Activated naive CD4-positive, alpha-beta T cell treated with anti-CD3 and anti-CD28 coated beads, Interleukin-2, amount 50 U/mL, for 16 hours (primary cell): ENCODE results near the gene LOX.

ENCODE experiments used
- DNase-seq: peaks from one replicate; pipeline ENCODE4 v3.0.0-alpha.2; 2020

Gene LOX

GRCh38 chr5:122078116-122079110 lies at the start of gene LOX:
Gene LOX, minus strand, starts transcription at chr5:122078259. Its CDS starts 274 bp downstream, at chr5:122077985.
- no peak for DNase-seq

- no peak for DNase-seq
Observed at GRCh38 chr5:122126756-122127321, 48.8 kb upstream of the LOX start.

- no peak for DNase-seq
Observed at GRCh38 chr5:122126177-122126755, 48.2 kb upstream of the LOX start.

- DNase-seq = no peak
Observed at GRCh38 chr5:122124766-122125165, 46.7 kb upstream of the LOX start.

- DNase-seq = no peak
Observed at GRCh38 chr5:122121479-122122465, 43.7 kb upstream of the LOX start.

GRCh38 chr5:122120957-122121356 lies 42.9 kb upstream of the LOX start:
- no peak for DNase-seq

GRCh38 chr5:122120493-122120892 lies 42.4 kb upstream of the LOX start:
- DNase-seq = no peak

GRCh38 chr5:122119205-122119604 lies 41.1 kb upstream of the LOX start:
- no peak for DNase-seq

- no peak for DNase-seq
Observed at GRCh38 chr5:122118356-122118948, 40.4 kb upstream of the LOX start.

- DNase-seq = no peak
Observed at GRCh38 chr5:122114501-122114900, 36.4 kb upstream of the LOX start.

- DNase-seq = no peak
Observed at GRCh38 chr5:122112733-122113558, 34.9 kb upstream of the LOX start.

- no peak for DNase-seq
Observed at GRCh38 chr5:122112063-122112462, 34.0 kb upstream of the LOX start.

- DNase-seq = no peak
Observed at GRCh38 chr5:122111460-122111859, 33.4 kb upstream of the LOX start.

GRCh38 chr5:122110987-122111386 lies 32.9 kb upstream of the LOX start:
- no peak for DNase-seq

GRCh38 chr5:122107016-122107415 lies 29.0 kb upstream of the LOX start:
- DNase-seq = no peak

- DNase-seq = no peak
Observed at GRCh38 chr5:122105909-122106308, 27.9 kb upstream of the LOX start.

- no peak for DNase-seq
Observed at GRCh38 chr5:122102825-122103224, 24.8 kb upstream of the LOX start.

GRCh38 chr5:122101636-122102285 lies 23.7 kb upstream of the LOX start:
- no peak for DNase-seq

GRCh38 chr5:122099060-122099790 lies 21.2 kb upstream of the LOX start:
- DNase-seq = no peak

- no peak for DNase-seq
Observed at GRCh38 chr5:122097391-122097790, 19.3 kb upstream of the LOX start.
